Measurements from ENCODE around the gene FAM111A.

The FAM111A gene

DNA sequence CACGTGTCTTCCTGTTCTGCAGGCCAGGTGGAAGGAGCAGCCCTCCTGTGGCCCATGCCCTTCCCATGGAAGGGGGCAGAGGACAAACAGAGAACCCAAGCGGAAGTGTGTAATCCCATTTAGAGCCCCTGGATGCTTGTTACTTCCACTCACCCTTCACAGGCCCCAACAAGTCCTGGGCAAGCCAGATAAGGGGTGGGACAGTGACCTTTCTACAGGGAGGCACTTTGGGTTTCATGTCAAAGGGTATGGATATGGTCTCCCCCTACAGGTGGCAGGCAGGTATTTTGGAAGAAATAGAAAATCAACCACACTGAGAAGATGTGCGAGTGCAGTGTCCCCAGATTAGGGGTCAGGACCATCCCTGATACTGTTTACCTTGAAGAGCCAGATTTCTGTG, 58.7 kb downstream of the FAM111A start:
- DNase-seq: no peak
